Measurements from ENCODE around the gene ZNF574.

The ZNF574 gene

GRCh38 chr19:42121656-42122069 lies 45.7 kb downstream of the ZNF574 start:
- in situ Hi-C loops (cut with HindIII; ENCODE audit: low sequenced_read_pairs) = no loop called here
- H3K4me3 ChIP-seq (ENCODE audit: low read depth, low read length) = no peak overlapping the region
- TF ChIP-seq, protein P1, sequence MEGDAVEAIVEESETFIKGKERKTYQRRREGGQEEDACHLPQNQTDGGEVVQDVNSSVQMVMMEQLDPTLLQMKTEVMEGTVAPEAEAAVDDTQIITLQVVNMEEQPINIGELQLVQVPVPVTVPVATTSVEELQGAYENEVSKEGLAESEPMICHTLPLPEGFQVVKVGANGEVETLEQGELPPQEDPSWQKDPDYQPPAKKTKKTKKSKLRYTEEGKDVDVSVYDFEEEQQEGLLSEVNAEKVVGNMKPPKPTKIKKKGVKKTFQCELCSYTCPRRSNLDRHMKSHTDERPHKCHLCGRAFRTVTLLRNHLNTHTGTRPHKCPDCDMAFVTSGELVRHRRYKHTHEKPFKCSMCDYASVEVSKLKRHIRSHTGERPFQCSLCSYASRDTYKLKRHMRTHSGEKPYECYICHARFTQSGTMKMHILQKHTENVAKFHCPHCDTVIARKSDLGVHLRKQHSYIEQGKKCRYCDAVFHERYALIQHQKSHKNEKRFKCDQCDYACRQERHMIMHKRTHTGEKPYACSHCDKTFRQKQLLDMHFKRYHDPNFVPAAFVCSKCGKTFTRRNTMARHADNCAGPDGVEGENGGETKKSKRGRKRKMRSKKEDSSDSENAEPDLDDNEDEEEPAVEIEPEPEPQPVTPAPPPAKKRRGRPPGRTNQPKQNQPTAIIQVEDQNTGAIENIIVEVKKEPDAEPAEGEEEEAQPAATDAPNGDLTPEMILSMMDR (IDR thresholded peaks at IDR 0.05; ENCODE audit: low read depth, low read length, missing control alignments) = no peak
- DNase-seq (ENCODE audit: low read depth) = no peak

- no peak overlapping the region for H3K4me3 ChIP-seq (ENCODE audit: low read depth, low read length)
- no peak for DNase-seq (ENCODE audit: low read depth)
- in situ Hi-C loops (cut with HindIII; ENCODE audit: low sequenced_read_pairs) = no loop called here
These were observed 47.0 kb downstream of the ZNF574 start for GRCh38 chr19:42122691-42123607.

DNA sequence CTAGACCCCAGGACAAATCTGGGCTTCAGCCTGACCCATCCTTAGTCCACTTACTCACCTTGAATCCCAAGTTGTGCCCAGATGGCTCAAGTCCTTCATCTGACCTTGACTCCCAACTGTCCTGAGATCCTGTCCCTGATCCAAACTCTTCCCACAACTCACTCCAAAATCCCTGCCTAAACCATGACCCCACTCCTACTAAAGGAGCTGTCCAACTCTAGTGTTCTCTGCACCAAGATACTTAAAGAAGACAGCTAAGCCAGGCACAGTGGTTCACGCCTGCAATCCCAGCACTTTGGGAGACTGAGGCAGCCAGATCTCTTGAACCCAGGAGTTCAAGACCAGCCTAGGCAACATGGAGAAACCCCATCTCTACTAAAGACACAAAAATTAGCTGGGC lies 47.8 kb downstream of the ZNF574 start:
- no peak overlapping the region for H3K4me3 ChIP-seq (ENCODE audit: low read depth, low read length)
- TF ChIP-seq, protein P1 (IDR thresholded peaks at IDR 0.05; ENCODE audit: low read depth, low read length, missing control alignments) = no peak
- DNase-seq (ENCODE audit: low read depth) = no peak
- in situ Hi-C loops (cut with HindIII; ENCODE audit: low sequenced_read_pairs) = no loop called here

More at GRCh38 chr19:42122691-42123607, 47.0 kb downstream of the ZNF574 start:
- TF ChIP-seq, protein P1 (IDR thresholded peaks at IDR 0.05; ENCODE audit: low read depth, low read length, missing control alignments) = no peak

- TF ChIP-seq, protein P1 (IDR thresholded peaks at IDR 0.05; ENCODE audit: low read depth, low read length, missing control alignments) = no peak
- DNase-seq (ENCODE audit: low read depth) = no peak
- in situ Hi-C loops (cut with HindIII; ENCODE audit: low sequenced_read_pairs) = no loop called here
- H3K4me3 ChIP-seq (ENCODE audit: low read depth, low read length) = no peak overlapping the region
These were observed 48.5 kb downstream of the ZNF574 start for GRCh38 chr19:42124386-42124901.

DNA sequence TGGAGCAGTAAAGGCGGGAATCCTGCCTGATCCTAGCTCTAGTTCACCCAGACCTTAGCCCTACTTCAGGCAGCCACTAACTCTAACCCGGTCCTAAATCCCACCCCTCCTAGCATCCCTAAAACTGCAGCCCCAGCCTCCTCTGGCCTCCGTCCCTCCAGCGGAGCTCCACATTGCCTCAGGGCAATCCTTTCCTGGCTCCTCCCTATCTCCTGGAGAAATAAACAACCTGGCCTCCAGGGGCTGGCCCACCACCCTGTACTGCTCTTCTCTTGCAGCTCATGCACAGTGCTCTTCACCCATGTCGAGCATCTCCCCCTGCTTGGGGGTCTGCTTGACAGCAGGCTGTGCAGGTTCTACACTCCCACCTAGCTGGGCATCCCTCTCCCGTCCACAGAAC lies 49.6 kb downstream of the ZNF574 start:
- H3K4me3 ChIP-seq (ENCODE audit: low read depth, low read length) = no peak overlapping the region
- DNase-seq (ENCODE audit: low read depth) = no peak
- TF ChIP-seq, protein P1 (IDR thresholded peaks at IDR 0.05; ENCODE audit: low read depth, low read length, missing control alignments) = no peak
- in situ Hi-C loops (cut with HindIII; ENCODE audit: low sequenced_read_pairs) = no loop called here

DNA sequence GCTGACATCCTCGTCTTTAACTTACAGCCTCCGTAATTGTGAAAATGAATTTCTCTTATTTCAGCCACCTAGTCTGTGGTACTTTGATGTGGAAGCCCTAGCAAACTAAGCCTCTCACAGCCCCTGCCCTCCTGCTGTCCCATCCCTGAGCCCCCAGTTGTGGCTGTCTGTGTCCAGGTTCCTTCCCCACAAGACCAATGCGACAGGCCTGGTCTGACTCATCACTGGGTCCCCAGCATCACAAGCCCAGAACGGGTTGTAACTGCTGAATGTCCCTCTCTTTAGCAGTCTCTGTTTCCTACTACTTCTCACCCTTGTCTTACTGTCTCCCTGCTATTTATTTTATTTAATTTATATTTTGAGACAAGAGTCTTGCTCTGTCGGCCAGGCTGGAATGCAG lies 50.6 kb downstream of the ZNF574 start:
- TF ChIP-seq, protein P1 (IDR thresholded peaks at IDR 0.05; ENCODE audit: low read depth, low read length, missing control alignments) = no peak
- in situ Hi-C loops (cut with HindIII; ENCODE audit: low sequenced_read_pairs) = no loop called here
- DNase-seq (ENCODE audit: low read depth) = no peak
- H3K4me3 ChIP-seq (ENCODE audit: low read depth, low read length) = no peak overlapping the region

Measured in astrocyte of the cerebellum (primary cell).